PC-9 (cell line): ENCODE data around the gene FBXL17.

ENCODE experiments used
- CTCF ChIP-seq: fragments of 200-600 bp; sonication (generic); conservative IDR thresholded peaks from 2 replicates; pipeline ENCODE4 v1.6.1; 2017; ENCODE audit warnings: mixed run types, antibody characterized with exemption, mild to moderate bottlenecking, moderate library complexity
- EZH2 ChIP-seq: fragments of 200-600 bp; sonication (generic); IDR thresholded peaks from 2 replicates; pipeline ENCODE4 v1.8.0; 2017; ENCODE audit warnings: antibody characterized with exemption, low read depth

- TF ChIP-seq CTCF: no peak
- no peak for TF ChIP-seq EZH2
These were observed 353.0 kb downstream of the FBXL17 start for GRCh38 chr5:108028883-108029282.
